Neutrophil (primary cell): ENCODE results near the gene MDK.

Experiments
- H3K27ac ChIP-seq: fragments of 200-600 bp; sonication (generic); 2 replicates; pipeline ENCODE4 v1.5.1; 2016; ENCODE audit warnings: mild to moderate bottlenecking, moderate library complexity
- H3K27me3 ChIP-seq: fragments of 200-600 bp; sonication (generic); 2 replicates; pipeline ENCODE4 v1.6.0; 2016; ENCODE audit warnings: mild to moderate bottlenecking
- H3K36me3 ChIP-seq: fragments of 200-600 bp; sonication (generic); 2 replicates; pipeline ENCODE4 v1.5.1; 2017
- H3K4me1 ChIP-seq, 2 experiments: fragments of 200-600 bp in 1 of 2; sonication (generic) in 1 of 2; 1 replicate in 1 of 2; 2 replicates in 1 of 2; pipeline versions ENCODE4 v1.5.1 to v1.6.1; 2013 to 2016; ENCODE audit warnings: low read depth in 1 of 2, low read length in 1 of 2, mild to moderate bottlenecking in 1 of 2, moderate library complexity in 1 of 2; ENCODE audit not compliant: control insufficient read depth in 1 of 2, insufficient read depth in 1 of 2
- H3K4me3 ChIP-seq, 2 experiments: fragments of 200-600 bp in 1 of 2; sonication (generic) in 1 of 2; 1 replicate in 1 of 2; 2 replicates in 1 of 2; pipeline ENCODE4 v1.5.1; 2013 to 2016; ENCODE audit warnings: low read depth in 1 of 2, low read length in 1 of 2, mild to moderate bottlenecking in 1 of 2, moderate library complexity in 1 of 2
- H3K9me3 ChIP-seq: fragments of 200-600 bp; sonication (generic); 2 replicates; pipeline ENCODE4 v1.5.1; 2016
- CTCF ChIP-seq: fragments of 200-600 bp; sonication (generic); IDR thresholded peaks from 2 replicates; pipeline ENCODE4 v1.5.1; 2016; ENCODE audit warnings: antibody characterized with exemption

MDK gene

GRCh38 chr11:46345131-46345597, 36.3 kb upstream of the MDK start:
- no peaks in the 10 kb centered on the region for H3K9me3 ChIP-seq
- peak overlapping the region; percentile 94 for H3K27ac ChIP-seq
- no peaks in the 10 kb centered on the region for H3K27me3 ChIP-seq
- TF ChIP-seq CTCF: peak; percentile 27
- H3K4me1 ChIP-seq: peaks cover 93 to 94% of the 10 kb centered on the region in 2 experiments
- H3K4me3 ChIP-seq: peak overlapping the region; percentile 93 to 97
- H3K36me3 ChIP-seq: peaks cover 14% of the 10 kb centered on the region

- no peaks in the 10 kb centered on the region for H3K9me3 ChIP-seq
- peaks cover 17% of the 10 kb centered on the region for H3K36me3 ChIP-seq
- peak; percentile 12 for TF ChIP-seq CTCF
- H3K27me3 ChIP-seq: no peaks in the 10 kb centered on the region
- H3K27ac ChIP-seq: peak overlapping the region; percentile 94
- H3K4me1 ChIP-seq: peaks cover 91 to 94% of the 10 kb centered on the region in 2 experiments
- peak overlapping the region; percentile 93 to 97 for H3K4me3 ChIP-seq
These were observed 35.5 kb upstream of the MDK start for GRCh38 chr11:46345881-46346484.

- no peaks in the 10 kb centered on the region for H3K27me3 ChIP-seq
- peaks cover 89 to 94% of the 10 kb centered on the region in 2 experiments for H3K4me1 ChIP-seq
- H3K27ac ChIP-seq: peak within 1 kb of the TSS; percentile 94
These were observed 34.4 kb upstream of the MDK start, which contains the start of gene DGKZ for GRCh38 chr11:46346886-46347636. Gene DGKZ, plus strand, starts transcription at chr11:46347463. Its CDS starts 197 bp downstream, at chr11:46347660.

GRCh38 chr11:46347637-46348311, 33.7 kb upstream of the MDK start:
- no peaks in the 10 kb centered on the region for H3K27me3 ChIP-seq
- H3K36me3 ChIP-seq: peaks cover 23% of the 10 kb centered on the region
- no peak for TF ChIP-seq CTCF
- H3K4me1 ChIP-seq: peaks cover 89 to 94% of the 10 kb centered on the region in 2 experiments
- peak overlapping the region; percentile 94 for H3K27ac ChIP-seq
- no peaks in the 10 kb centered on the region for H3K9me3 ChIP-seq
- H3K4me3 ChIP-seq: peak overlapping the region; percentile 73 to 74

More at GRCh38 chr11:46346886-46347636, 34.4 kb upstream of the MDK start, which contains the start of gene DGKZ:
- Histone ChIP-seq H3K4me3 (peak within 1 kb of the TSS; percentile 93 to 97), H3K9me3 (no peaks in the 10 kb centered on the region), H3K36me3 (peaks cover 23% of the 10 kb centered on the region)
- peak; percentile 99 for TF ChIP-seq CTCF

- Histone ChIP-seq H3K27ac (peak overlapping the region; percentile 94), H3K27me3 (no peaks in the 10 kb centered on the region), H3K4me3 (peak overlapping the region; percentile 73 to 74), H3K36me3 (peaks cover 23% of the 10 kb centered on the region), H3K4me1 (peaks cover 89 to 94% of the 10 kb centered on the region in 2 experiments), H3K9me3 (no peaks in the 10 kb centered on the region)
- no peak for TF ChIP-seq CTCF
These were observed 32.7 kb upstream of the MDK start for GRCh38 chr11:46348566-46349401.
